Measurements from ENCODE around the gene ZNRF2.
"Not testable (repeated sequence)": the region's sequence is repeated elsewhere in the genome, so short reads cannot be mapped to it uniquely, and the experiment has no call there.

ZNRF2 gene

DNA sequence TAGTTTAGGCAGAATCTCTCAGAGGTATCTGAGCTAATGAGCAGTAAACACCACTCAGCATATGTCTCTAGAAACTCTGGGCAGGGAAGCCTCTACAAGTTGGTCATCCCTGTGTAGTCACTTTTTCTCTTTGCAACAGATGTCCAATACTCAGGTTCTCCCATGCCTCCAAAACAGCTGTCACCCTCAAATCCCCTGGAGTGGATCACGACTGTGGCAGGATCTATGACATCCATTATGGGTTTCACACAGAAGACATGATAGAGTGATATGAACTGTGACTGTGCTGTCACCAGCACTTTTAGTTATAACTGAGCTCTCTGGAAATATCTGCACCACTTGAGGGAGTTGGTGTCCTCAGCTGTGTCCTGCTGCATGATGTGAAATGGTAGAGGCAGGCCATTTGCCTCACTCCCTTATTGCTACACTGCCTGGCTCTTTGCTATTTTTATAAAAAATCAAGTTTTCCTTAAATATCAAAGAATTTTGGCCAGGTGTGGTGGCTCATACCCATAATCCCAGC is 24.1 kb upstream of the ZNRF2 start:
- Histone ChIP-seq H3K9ac (ENCODE audit: low read length) (no peak overlapping the region), H2AFZ (ENCODE audit: low read depth, low read length, severe bottlenecking) (no peak overlapping the region), H3K27me3 (ENCODE audit: low read length) (no peaks in the 10 kb centered on the region), H3K36me3 (ENCODE audit: low read length) (no peaks in the 10 kb centered on the region), H3K9me2 (replicated peaks; ENCODE audit: insufficient read depth, low read length) (no peaks in the 10 kb centered on the region), H3K4me3 (ENCODE audit: insufficient read depth, low read length, poor library complexity, severe bottlenecking) (no peak overlapping the region), H3K4me2 (ENCODE audit: low read depth, low read length, poor library complexity, severe bottlenecking) (no peak overlapping the region), H4K20me1 (ENCODE audit: low read depth, low read length) (no peaks in the 10 kb centered on the region), H3K79me2 (ENCODE audit: insufficient read depth, low read length) (no peaks in the 10 kb centered on the region), H3F3A (ENCODE audit: insufficient read depth) (no peaks in the 10 kb centered on the region), H3K27ac (ENCODE audit: low read depth, low read length) (no peak overlapping the region), H3K9me3 (ENCODE audit: insufficient read depth, low read length) (no peaks in the 10 kb centered on the region)
- no peak for TF ChIP-seq CTCF (IDR thresholded peaks at IDR 0.05; ENCODE audit: insufficient read depth, low read length, poor library complexity, severe bottlenecking)
- no peak for TF ChIP-seq EZH2phosphoT487 (conservative IDR thresholded peaks at IDR 0.05; ENCODE audit: low read length)

- Histone ChIP-seq H3K9me2 (replicated peaks; ENCODE audit: insufficient read depth, low read length) (no peaks in the 10 kb centered on the region), H3K27ac (ENCODE audit: low read depth, low read length) (no peak overlapping the region), H3F3A (ENCODE audit: insufficient read depth) (no peaks in the 10 kb centered on the region), H3K27me3 (ENCODE audit: low read length) (no peaks in the 10 kb centered on the region), H3K4me2 (ENCODE audit: low read depth, low read length, poor library complexity, severe bottlenecking) (no peak overlapping the region), H4K20me1 (ENCODE audit: low read depth, low read length) (no peaks in the 10 kb centered on the region), H2AFZ (ENCODE audit: low read depth, low read length, severe bottlenecking) (no peak overlapping the region), H3K4me3 (ENCODE audit: insufficient read depth, low read length, poor library complexity, severe bottlenecking) (no peak overlapping the region), H3K9ac (ENCODE audit: low read length) (no peak overlapping the region), H3K9me3 (ENCODE audit: insufficient read depth, low read length) (no peaks in the 10 kb centered on the region), H3K79me2 (ENCODE audit: insufficient read depth, low read length) (no peaks in the 10 kb centered on the region), H3K36me3 (ENCODE audit: low read length) (no peaks in the 10 kb centered on the region)
- TF ChIP-seq CTCF (IDR thresholded peaks at IDR 0.05; ENCODE audit: insufficient read depth, low read length, poor library complexity, severe bottlenecking) (no peak), EZH2phosphoT487 (conservative IDR thresholded peaks at IDR 0.05; ENCODE audit: low read length) (no peak)
These were observed 21.2 kb upstream of the ZNRF2 start for GRCh38 chr7:30263090-30263710.

DNA sequence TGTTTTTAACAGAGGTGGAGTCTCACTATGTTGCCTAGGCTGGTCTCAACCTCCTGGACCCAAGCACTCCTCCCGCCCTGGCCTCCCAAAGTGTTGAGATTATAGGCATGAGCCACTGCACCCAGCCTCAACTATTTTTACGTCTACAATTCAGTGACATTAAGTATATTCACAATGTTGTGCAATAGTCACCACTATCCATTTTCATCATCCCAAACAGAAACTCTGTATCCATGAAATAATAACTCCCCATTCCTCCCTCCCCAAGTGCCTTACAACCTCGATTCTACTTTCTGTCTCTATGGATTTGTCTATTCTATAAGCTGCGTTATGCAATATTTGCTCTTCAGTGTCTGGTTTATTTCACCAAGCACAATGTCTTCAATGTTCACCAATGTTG is 20.3 kb upstream of the ZNRF2 start:
- Histone ChIP-seq H3K4me2 (ENCODE audit: low read depth, low read length, poor library complexity, severe bottlenecking) (no peak overlapping the region), H3K9me2 (replicated peaks; ENCODE audit: insufficient read depth, low read length) (no peaks in the 10 kb centered on the region), H3K27me3 (ENCODE audit: low read length) (no peaks in the 10 kb centered on the region), H3K9ac (ENCODE audit: low read length) (no peak overlapping the region), H3K27ac (ENCODE audit: low read depth, low read length) (no peak overlapping the region), H4K20me1 (ENCODE audit: low read depth, low read length) (no peaks in the 10 kb centered on the region), H2AFZ (ENCODE audit: low read depth, low read length, severe bottlenecking) (no peak overlapping the region), H3K9me3 (ENCODE audit: insufficient read depth, low read length) (no peaks in the 10 kb centered on the region), H3K79me2 (ENCODE audit: insufficient read depth, low read length) (no peaks in the 10 kb centered on the region), H3K36me3 (ENCODE audit: low read length) (no peaks in the 10 kb centered on the region), H3F3A (ENCODE audit: insufficient read depth) (no peaks in the 10 kb centered on the region), H3K4me3 (ENCODE audit: insufficient read depth, low read length, poor library complexity, severe bottlenecking) (no peak overlapping the region)
- no peak for TF ChIP-seq EZH2phosphoT487 (conservative IDR thresholded peaks at IDR 0.05; ENCODE audit: low read length)
- no peak for TF ChIP-seq CTCF (IDR thresholded peaks at IDR 0.05; ENCODE audit: insufficient read depth, low read length, poor library complexity, severe bottlenecking)

DNA sequence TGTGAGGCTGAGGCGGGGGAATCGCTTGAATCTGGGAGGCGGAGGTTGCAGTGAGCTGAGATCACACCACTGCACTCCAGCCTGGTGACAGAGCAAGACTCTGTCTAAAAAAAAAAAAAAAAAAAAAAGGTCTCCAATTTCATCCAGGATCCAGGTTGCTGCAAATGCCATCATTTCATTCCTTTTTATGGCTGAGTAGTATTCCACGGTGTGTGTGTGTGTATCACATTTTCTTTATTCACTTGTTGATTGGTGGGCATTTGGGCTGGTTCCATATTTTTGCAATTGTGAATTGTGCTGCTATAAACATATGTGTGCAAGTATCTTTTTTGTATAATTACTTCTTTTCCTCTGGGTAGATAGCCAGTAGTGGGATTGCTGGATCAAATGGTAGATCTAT is 19.2 kb upstream of the ZNRF2 start:
- H3K4me2 ChIP-seq (ENCODE audit: low read depth, low read length, poor library complexity, severe bottlenecking); H3K27ac ChIP-seq (ENCODE audit: low read depth, low read length); H4K20me1 ChIP-seq (ENCODE audit: low read depth, low read length); H3K9ac ChIP-seq (ENCODE audit: low read length); H3K9me2 ChIP-seq (replicated peaks; ENCODE audit: insufficient read depth, low read length); H3F3A ChIP-seq (ENCODE audit: insufficient read depth); H3K9me3 ChIP-seq (ENCODE audit: insufficient read depth, low read length); H3K4me3 ChIP-seq (ENCODE audit: insufficient read depth, low read length, poor library complexity, severe bottlenecking); H2AFZ ChIP-seq (ENCODE audit: low read depth, low read length, severe bottlenecking); H3K36me3 ChIP-seq (ENCODE audit: low read length); H3K27me3 ChIP-seq (ENCODE audit: low read length); H3K79me2 ChIP-seq (ENCODE audit: insufficient read depth, low read length): not testable (repeated sequence)

Measured in SU-DHL-6 (cell line).